A673 (cell line): Measurements from ENCODE around the gene UTF1.

Source experiments
- CTCF ChIP-seq: fragments of 300-800, 200-600 bp; sonication (generic); conservative IDR thresholded peaks from 2 replicates; pipeline ENCODE4 v1.5.1; 2017; ENCODE audit warnings: low read depth, mild to moderate bottlenecking, antibody characterized with exemption, low read length, moderate library complexity, mixed read lengths
- EZH2 ChIP-seq: fragments of 200-600 bp; sonication (generic); IDR thresholded peaks from 2 replicates; pipeline ENCODE4 v1.6.1; 2017; ENCODE audit warnings: borderline replicate concordance, low read depth, mild to moderate bottlenecking, mixed read lengths, antibody characterized with exemption, low read length; ENCODE audit not compliant: poor library complexity, severe bottlenecking

GRCh38 chr10:133211141-133211830, 18.7 kb upstream of the UTF1 start:
- TF ChIP-seq CTCF (no peak), EZH2 (no peak)
